ELF-1 (cell line): ENCODE data around the gene STARD4.

Experiments
- DNase-seq: peaks from one replicate; pipeline ENCODE4 v3.0.0-alpha.2; 2016; ENCODE audit warnings: low read depth, low spot score

The STARD4 gene

GRCh38 chr5:111472096-111472495 is 40.2 kb downstream of the STARD4 start:
- DNase-seq: no peak

GRCh38 chr5:111469903-111470302 is 42.4 kb downstream of the STARD4 start:
- DNase-seq: no peak

GRCh38 chr5:111469293-111469896 is 42.9 kb downstream of the STARD4 start:
- no peak for DNase-seq

- DNase-seq: peak; percentile 6
Measured at GRCh38 chr5:111463311-111463710, 49.0 kb downstream of the STARD4 start.

- no peak for DNase-seq
Measured at GRCh38 chr5:111461934-111462333, 50.4 kb downstream of the STARD4 start.

GRCh38 chr5:111461255-111461671 is 51.1 kb downstream of the STARD4 start:
- peak; percentile 63 for DNase-seq

- no peak for DNase-seq
Measured at GRCh38 chr5:111454776-111455175, 57.6 kb downstream of the STARD4 start.

- no peak for DNase-seq
Measured at GRCh38 chr5:111454198-111454622, 58.1 kb downstream of the STARD4 start.

- no peak for DNase-seq
Measured at GRCh38 chr5:111453747-111454146, 58.6 kb downstream of the STARD4 start.

GRCh38 chr5:111453295-111453694 is 59.0 kb downstream of the STARD4 start:
- DNase-seq: no peak

GRCh38 chr5:111447822-111448221 is 64.5 kb downstream of the STARD4 start:
- DNase-seq: no peak

- no peak for DNase-seq
Measured at GRCh38 chr5:111447099-111447498, 65.2 kb downstream of the STARD4 start.
